ENCODE results near the gene ANKRD28. TPM values are rescaled to one million over a fixed set of nuclear protein-coding genes. Genes with fewer than 3 reads are reported as not detected.
A peak's percentile ranks its signal among the peaks of the same experiment; 100 is the strongest.

ANKRD28 gene
- total RNA-seq, 1 experiment from 2014 or later = 47.5 TPM

DNA sequence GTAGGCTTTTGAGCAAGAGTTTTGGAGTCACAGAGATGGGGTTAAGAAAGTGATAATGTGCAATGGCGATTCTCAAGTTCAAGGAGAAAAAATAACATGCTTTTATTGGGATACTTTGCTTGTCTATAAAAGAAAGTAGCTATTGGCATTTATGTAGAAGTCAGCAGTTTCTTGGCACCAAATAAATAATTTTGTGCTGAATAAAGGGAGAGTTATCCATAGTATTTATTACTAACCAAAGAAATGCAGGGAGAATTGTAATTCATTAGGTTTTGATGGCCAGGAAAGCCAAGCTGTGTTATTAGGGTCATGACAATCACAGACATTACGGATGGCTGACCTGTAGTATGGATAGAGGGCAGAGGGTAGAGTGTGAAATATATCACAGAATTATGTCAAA lies 163.1 kb downstream of the ANKRD28 start:
- no peaks in the 10 kb centered on the region for H3K9me3 ChIP-seq (ENCODE audit: control insufficient read depth in 1 of 2, insufficient read depth in 1 of 2, low read depth in 1 of 2, low read length in 2 of 2)
- H3K27ac ChIP-seq (ENCODE audit: low read depth, low read length) = no peak overlapping the region
- intact Hi-C loops (cut with micrococcal nuclease) = loop anchor here (5.0 to 10.0 kb wide), 2 partner anchors 410 to 543 kb away; no protein-coding TSS in a partner anchor
- no peak overlapping the region for H3K4me3 ChIP-seq (replicated peaks in 1 of 2; ENCODE audit: low read depth in 1 of 2, low read length in 2 of 2)
- H3K79me2 ChIP-seq (ENCODE audit: insufficient read depth, low read length) = no peaks in the 10 kb centered on the region
- H3K9me2 ChIP-seq (ENCODE audit: insufficient read depth) = no peaks in the 10 kb centered on the region
- peaks cover 35 to 89% of the 10 kb centered on the region in 2 experiments for H3K4me1 ChIP-seq (ENCODE audit: control insufficient read depth in 1 of 2, insufficient read depth in 2 of 2, low read length in 2 of 2)
- no peak for TF ChIP-seq ELF1 (IDR thresholded peaks at IDR 0.05; ENCODE audit: borderline replicate concordance, low read depth)
- no peak for TF ChIP-seq FOSL1 (IDR thresholded peaks at IDR 0.05; ENCODE audit: low read depth)
- no peak for TF ChIP-seq TCF7L2 (IDR thresholded peaks at IDR 0.05; ENCODE audit: borderline replicate concordance, extremely low read depth, insufficient read depth, insufficient read length)
- TF ChIP-seq ZFX (IDR thresholded peaks at IDR 0.05) = no peak
- TF ChIP-seq EZH2phosphoT487 (IDR thresholded peaks at IDR 0.05; ENCODE audit: borderline replicate concordance) = no peak
- BruUV-seq (replicated peaks) = no TSS peak
- peak overlapping the region; percentile 91; the same call in 1 of the 2 replicates for H3K4me2 ChIP-seq (ENCODE audit: low read length)
- no peak overlapping the region for H3K9ac ChIP-seq (ENCODE audit: low read length)
- H2AFZ ChIP-seq (ENCODE audit: low read depth, low read length, poor library complexity, severe bottlenecking) = no peak overlapping the region
- POLR2A ChIA-PET = interaction anchor here (0.9 to 2.2 kb wide), 3 partner anchors 12 to 163 kb away, joined by 3 to 5 read pairs (median 3); partner anchors contain the start of genes ANKRD28, BTD and HACL1
- H3K27me3 ChIP-seq (ENCODE audit: insufficient read depth, low read length) = no peaks in the 10 kb centered on the region
- ATAC-seq = no peak
- no peaks in the 10 kb centered on the region for H3K36me3 ChIP-seq (ENCODE audit: control insufficient read depth in 1 of 2, insufficient read depth in 2 of 2, low read length in 2 of 2)
- no peak for DNase-seq (ENCODE audit: low read depth, low spot score)
- no peaks in the 10 kb centered on the region for H4K20me1 ChIP-seq (ENCODE audit: insufficient read depth)
- CTCF ChIA-PET = interaction anchor here (1.1 kb wide), 1 partner anchor 544 kb away, joined by 3 read pairs; no protein-coding TSS in a partner anchor
- RAD21 ChIA-PET (ENCODE audit: low non-redundant PET in 1 of 2, low total read pairs in 2 of 2, uncharacterized antibody in 2 of 2, unreplicated experiment in 2 of 2) = no interaction called here

DNA sequence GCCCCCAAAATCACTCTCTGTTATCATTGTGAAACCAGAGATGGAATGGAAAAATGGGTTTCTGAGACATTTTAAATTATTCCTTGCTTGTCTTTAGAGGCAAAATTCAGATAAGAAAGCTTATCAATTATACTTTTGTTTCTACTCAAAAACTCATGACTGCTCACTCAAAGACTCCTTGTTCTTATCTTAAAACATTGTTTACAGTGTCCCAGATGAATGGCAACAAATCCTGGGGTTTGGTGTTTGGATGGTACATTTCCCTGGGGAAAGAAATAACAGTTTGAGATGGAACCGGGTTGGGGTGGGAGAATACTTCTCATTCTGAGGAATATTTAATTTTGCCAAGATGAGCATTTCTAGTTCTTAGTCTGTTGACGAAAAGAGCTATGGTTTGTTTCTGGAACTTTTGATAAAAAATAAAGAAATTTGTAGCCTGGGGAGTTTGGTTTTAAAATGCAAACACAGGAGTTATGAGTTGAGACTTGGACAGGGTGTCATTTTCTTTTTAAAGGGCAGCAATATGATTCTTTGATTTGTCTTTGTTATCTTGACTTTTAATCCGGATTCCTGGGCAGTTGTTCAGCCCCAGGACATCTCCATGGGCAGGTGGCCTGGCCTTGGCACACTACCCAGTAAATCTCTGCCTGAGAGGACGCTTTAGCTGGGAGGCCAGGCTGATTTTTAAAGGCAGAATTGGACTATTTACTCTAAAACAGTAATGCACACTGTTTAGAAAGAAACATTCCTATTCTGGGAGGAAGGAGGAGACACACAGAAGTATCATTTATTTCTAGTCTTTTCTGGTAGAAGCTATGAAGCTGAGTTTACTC lies 163.8 kb downstream of the ANKRD28 start:
- peaks cover 35 to 84% of the 10 kb centered on the region in 2 experiments for H3K4me1 ChIP-seq (ENCODE audit: control insufficient read depth in 1 of 2, insufficient read depth in 2 of 2, low read length in 2 of 2)
- POLR2A ChIA-PET = interaction anchor here (0.9 to 2.2 kb wide), 2 partner anchors 12 to 163 kb away, joined by 3 to 5 read pairs; partner anchors contain the start of gene ANKRD28
- no peak overlapping the region for H3K4me3 ChIP-seq (replicated peaks in 1 of 2; ENCODE audit: low read depth in 1 of 2, low read length in 2 of 2)
- H3K4me2 ChIP-seq (ENCODE audit: low read length) = peak overlapping the region; percentile 24; the same call in 1 of the 2 replicates
- H3K27ac ChIP-seq (ENCODE audit: low read depth, low read length) = no peak overlapping the region
- H3K27me3 ChIP-seq (ENCODE audit: insufficient read depth, low read length) = no peaks in the 10 kb centered on the region
- H3K9me3 ChIP-seq (ENCODE audit: control insufficient read depth in 1 of 2, insufficient read depth in 1 of 2, low read depth in 1 of 2, low read length in 2 of 2) = no peaks in the 10 kb centered on the region
- intact Hi-C loops (cut with micrococcal nuclease) = loop anchor here (5.0 to 10.0 kb wide), 2 partner anchors 411 to 543 kb away; no protein-coding TSS in a partner anchor
- no peak overlapping the region for H2AFZ ChIP-seq (ENCODE audit: low read depth, low read length, poor library complexity, severe bottlenecking)
- H3K9me2 ChIP-seq (ENCODE audit: insufficient read depth) = no peaks in the 10 kb centered on the region
- ATAC-seq (no peak), DNase-seq (ENCODE audit: low read depth, low spot score) (no peak)
- no peaks in the 10 kb centered on the region for H4K20me1 ChIP-seq (ENCODE audit: insufficient read depth)
- TF ChIP-seq ZFX (IDR thresholded peaks at IDR 0.05) (no peak), SP1 (IDR thresholded peaks at IDR 0.05; ENCODE audit: low read depth) (no peak), TCF7L2 (IDR thresholded peaks at IDR 0.05; ENCODE audit: borderline replicate concordance, extremely low read depth, insufficient read depth, insufficient read length) (no peak), EGR1 (IDR thresholded peaks at IDR 0.05; ENCODE audit: low read depth) (no peak), FOSL1 (IDR thresholded peaks at IDR 0.05; ENCODE audit: low read depth) (no peak), POLR2A (IDR thresholded peaks at IDR 0.05; ENCODE audit: borderline replicate concordance, extremely low read depth, insufficient read depth, insufficient read length) (no peak), SRF (IDR thresholded peaks at IDR 0.05; ENCODE audit: low read depth) (no peak), JUND (IDR thresholded peaks at IDR 0.05) (no peak)
- TF ChIP-seq, protein P1, sequence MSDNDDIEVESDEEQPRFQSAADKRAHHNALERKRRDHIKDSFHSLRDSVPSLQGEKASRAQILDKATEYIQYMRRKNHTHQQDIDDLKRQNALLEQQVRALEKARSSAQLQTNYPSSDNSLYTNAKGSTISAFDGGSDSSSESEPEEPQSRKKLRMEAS (IDR thresholded peaks at IDR 0.05) = no peak
- H3K36me3 ChIP-seq (ENCODE audit: control insufficient read depth in 1 of 2, insufficient read depth in 2 of 2, low read length in 2 of 2) = no peaks in the 10 kb centered on the region
- CTCF ChIA-PET = interaction anchor here (1.1 kb wide), 2 partner anchors 178 to 545 kb away, joined by 3 read pairs; no protein-coding TSS in a partner anchor
- no TSS peak for BruUV-seq (replicated peaks)
- RAD21 ChIA-PET (ENCODE audit: low non-redundant PET in 1 of 2, low total read pairs in 2 of 2, uncharacterized antibody in 2 of 2, unreplicated experiment in 2 of 2) = no interaction called here
- no peaks in the 10 kb centered on the region for H3K79me2 ChIP-seq (ENCODE audit: insufficient read depth, low read length)
- no peak overlapping the region for H3K9ac ChIP-seq (ENCODE audit: low read length)
